SK-N-MC (cell line): ENCODE measurements around the gene TPO.

Experiments used
- EZH2 ChIP-seq: fragments of 200-600 bp; sonication (generic); IDR thresholded peaks from one replicate; pipeline ENCODE4 v1.6.1; 2017; ENCODE audit warnings: antibody characterized with exemption
- FOXP2 ChIP-seq: optimal IDR thresholded peaks from 2 replicates; pipeline ENCODE3; 2011; ENCODE audit warnings: mild to moderate bottlenecking, moderate library complexity; ENCODE audit not compliant: insufficient read depth; ENCODE audit errors: extremely low read length, control extremely low read depth
- POLR2AphosphoS5 ChIP-seq: IDR thresholded peaks from 2 replicates; pipeline ENCODE4 v1.6.1; 2012; ENCODE audit warnings: mild to moderate bottlenecking, low read depth, low read length, borderline replicate concordance

DNA sequence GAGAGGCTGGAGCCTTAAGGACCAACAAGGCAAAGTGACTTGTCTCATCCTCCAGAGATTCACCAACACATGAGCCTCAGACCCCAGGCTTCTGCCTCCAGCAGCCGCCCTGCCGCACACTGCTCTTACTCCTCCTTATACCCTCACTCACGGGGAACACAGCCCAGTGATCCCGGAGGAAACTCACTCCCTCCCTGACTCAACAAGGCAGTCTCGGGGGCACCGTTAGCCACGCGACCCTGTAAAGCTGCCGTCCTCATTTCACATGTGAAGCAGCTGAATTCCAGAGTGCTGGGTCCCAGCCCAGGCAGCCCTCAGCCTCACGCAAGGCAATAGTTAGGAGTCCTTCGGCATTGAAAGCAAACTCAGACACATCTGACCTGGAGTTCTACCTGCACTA lies 129.7 kb downstream of the TPO start:
- TF ChIP-seq EZH2, result no peak
- TF ChIP-seq POLR2AphosphoS5, result no peak
- no peak for TF ChIP-seq FOXP2
